Activated CD4-positive, alpha-beta T cell treated with anti-CD3 and anti-CD28 coated beads, Interleukin-2, Interleukin-6, amounts not matched to agents 100 ng/mL and 50 ng/mL, durations not matched to agents 16 hours and 8 hours (primary cell): ENCODE measurements around the gene NACC1.

Source experiments
- DNase-seq: peaks from one replicate; pipeline ENCODE4 v3.0.0-alpha.2; 2020

The NACC1 gene

GRCh38 chr19:13149628-13150186, 31.6 kb downstream of the NACC1 start:
- peak; percentile 45 for DNase-seq

GRCh38 chr19:13150187-13150930, 32.3 kb downstream of the NACC1 start, which contains the start of the genes IER2 and STX10:
Gene IER2 (plus strand): TSS chr19:13150411. CDS start chr19:13153187, 2,776 bp downstream.
Gene STX10 (minus strand): TSS chr19:13150375. CDS start chr19:13150173, 202 bp downstream.
- peak; percentile 96 for DNase-seq

- peak; percentile 25 for DNase-seq
These were observed 33.0 kb downstream of the NACC1 start for GRCh38 chr19:13150931-13151604.

GRCh38 chr19:13151605-13152355, 33.7 kb downstream of the NACC1 start:
- DNase-seq = peak; percentile 97

GRCh38 chr19:13152356-13152973, 34.4 kb downstream of the NACC1 start:
- DNase-seq = no peak

GRCh38 chr19:13152974-13153568, 35.0 kb downstream of the NACC1 start:
- peak; percentile 99 for DNase-seq

- DNase-seq = no peak
These were observed 35.6 kb downstream of the NACC1 start for GRCh38 chr19:13153569-13154240.

- peak; percentile 77 for DNase-seq
These were observed 36.2 kb downstream of the NACC1 start for GRCh38 chr19:13154241-13154778.

- DNase-seq = peak; percentile 84
These were observed 36.9 kb downstream of the NACC1 start for GRCh38 chr19:13154911-13155471.

- DNase-seq = peak; percentile 82
These were observed 37.7 kb downstream of the NACC1 start for GRCh38 chr19:13155472-13156359.

GRCh38 chr19:13159713-13160112, 41.6 kb downstream of the NACC1 start:
- DNase-seq = no peak

- DNase-seq = no peak
These were observed 42.5 kb downstream of the NACC1 start for GRCh38 chr19:13160557-13160956.

GRCh38 chr19:13162724-13163608, 44.9 kb downstream of the NACC1 start:
- peak; percentile 97 for DNase-seq

GRCh38 chr19:13163609-13164342, 45.7 kb downstream of the NACC1 start:
- peak; percentile 67 for DNase-seq

- DNase-seq = peak; percentile 54
These were observed 46.5 kb downstream of the NACC1 start for GRCh38 chr19:13164343-13165161.

- DNase-seq = no peak
These were observed 47.3 kb downstream of the NACC1 start for GRCh38 chr19:13165162-13165997.
